Mucosa of rectum (tissue), 2 donors: Measurements from ENCODE around the gene SUPT6H.
"Not testable (repeated sequence)": the region's sequence is repeated elsewhere in the genome, so short reads cannot be mapped to it uniquely, and the experiment has no call there.

Source experiments
- H3K27ac ChIP-seq, 2 donors: one replicate each; pipeline ENCODE4 v1.7.0; 2013; ENCODE audit warnings: inconsistent platforms in 2 of 2, low read depth in 2 of 2, low read length in 2 of 2
- H3K27me3 ChIP-seq, 2 donors: one replicate each; pipeline ENCODE4 v1.7.0; 2013; ENCODE audit warnings: low read length in 2 of 2; ENCODE audit not compliant: control insufficient read depth in 2 of 2, insufficient read depth in 2 of 2
- H3K36me3 ChIP-seq, 2 donors: one replicate each; pipeline ENCODE4 v1.7.0; 2013; ENCODE audit warnings: low read length in 2 of 2; ENCODE audit not compliant: control insufficient read depth in 2 of 2, insufficient read depth in 2 of 2
- H3K4me1 ChIP-seq, 2 donors: one replicate each; pipeline ENCODE4 v1.7.0; 2013; ENCODE audit warnings: low read length in 2 of 2, mild to moderate bottlenecking in 1 of 2; ENCODE audit not compliant: control insufficient read depth in 2 of 2, insufficient read depth in 2 of 2
- H3K4me3 ChIP-seq, 2 donors: one replicate each; pipeline ENCODE4 v1.7.0; 2013; ENCODE audit warnings: low read length in 2 of 2
- H3K9ac ChIP-seq, 2 donors: one replicate each; pipeline ENCODE4 v1.7.0; 2013; ENCODE audit warnings: low read length in 2 of 2, low read depth in 1 of 2, mild to moderate bottlenecking in 1 of 2
- H3K9me3 ChIP-seq, 2 donors: one replicate each; pipeline ENCODE4 v1.7.0; 2013; ENCODE audit warnings: low read length in 2 of 2; ENCODE audit not compliant: control insufficient read depth in 2 of 2
- donor health status: healthy.
- donor health status: Normal muscosa, but diverticular disease.

Gene SUPT6H

GRCh38 chr17:28734712-28735241, 72.8 kb downstream of the SUPT6H start:
- H3K4me1 ChIP-seq = peaks cover 6 to 8% of the 10 kb centered on the region in 2 donors
- no peak overlapping the region for H3K9ac ChIP-seq
- no peaks in the 10 kb centered on the region for H3K27me3 ChIP-seq
- H3K9me3 ChIP-seq = no peaks in the 10 kb centered on the region
- H3K36me3 ChIP-seq = no peaks in the 10 kb centered on the region
- no peak overlapping the region for H3K27ac ChIP-seq
- H3K4me3 ChIP-seq = no peak overlapping the region

- no peaks in the 10 kb centered on the region for H3K9me3 ChIP-seq
- no peak overlapping the region for H3K9ac ChIP-seq
- H3K4me1 ChIP-seq = peaks cover 6 to 9% of the 10 kb centered on the region in 2 donors
- H3K27me3 ChIP-seq = no peaks in the 10 kb centered on the region
- no peaks in the 10 kb centered on the region for H3K36me3 ChIP-seq
- H3K4me3 ChIP-seq = no peak overlapping the region
- H3K27ac ChIP-seq = no peak overlapping the region
Observed at GRCh38 chr17:28735242-28735722, 73.3 kb downstream of the SUPT6H start.

DNA sequence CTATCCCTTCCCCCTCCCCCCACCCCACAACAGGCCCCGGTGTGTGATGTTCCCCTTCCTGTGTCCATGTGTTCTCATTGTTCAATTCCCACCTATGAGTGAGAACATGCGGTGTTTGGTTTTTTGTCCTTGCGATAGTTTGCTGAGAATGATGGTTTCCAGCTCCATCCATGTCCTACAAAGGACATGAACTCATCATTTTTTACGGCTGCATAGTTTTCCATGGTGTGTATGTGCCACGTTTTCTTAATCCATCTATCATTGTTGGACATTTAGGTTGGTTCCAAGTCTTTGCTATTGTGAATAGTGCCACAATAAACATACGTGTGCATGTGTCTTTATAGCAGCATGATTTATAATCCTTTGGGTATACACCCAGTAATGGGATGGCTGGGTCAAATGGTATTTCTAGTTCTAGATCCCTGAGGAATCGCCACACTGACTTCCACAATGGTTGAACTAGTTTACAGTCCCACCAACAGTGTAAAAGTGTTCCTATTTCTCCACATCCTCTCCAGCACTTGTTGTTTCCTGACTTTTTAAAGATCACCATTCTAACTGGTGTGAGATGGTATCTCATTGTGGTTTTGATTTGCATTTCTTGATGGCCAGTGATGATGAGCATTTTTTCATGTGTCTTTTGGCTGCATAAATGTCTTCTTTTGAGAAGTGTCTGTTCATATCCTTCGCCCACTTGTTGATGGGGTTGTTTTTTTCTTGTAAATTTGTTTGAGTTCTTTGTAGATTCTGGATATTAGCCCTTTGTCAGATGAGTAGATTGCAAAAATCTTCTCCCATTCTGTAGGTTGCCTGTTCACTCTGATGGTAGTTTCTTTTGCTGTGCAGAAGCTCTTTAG, 74.1 kb downstream of the SUPT6H start:
- not testable (repeated sequence) for H3K27me3 ChIP-seq, H3K9me3 ChIP-seq, H3K36me3 ChIP-seq, H3K9ac ChIP-seq, H3K4me3 ChIP-seq, H3K27ac ChIP-seq
- H3K4me1 ChIP-seq = peaks cover 10 to 16% of the 10 kb centered on the region in 2 donors

DNA sequence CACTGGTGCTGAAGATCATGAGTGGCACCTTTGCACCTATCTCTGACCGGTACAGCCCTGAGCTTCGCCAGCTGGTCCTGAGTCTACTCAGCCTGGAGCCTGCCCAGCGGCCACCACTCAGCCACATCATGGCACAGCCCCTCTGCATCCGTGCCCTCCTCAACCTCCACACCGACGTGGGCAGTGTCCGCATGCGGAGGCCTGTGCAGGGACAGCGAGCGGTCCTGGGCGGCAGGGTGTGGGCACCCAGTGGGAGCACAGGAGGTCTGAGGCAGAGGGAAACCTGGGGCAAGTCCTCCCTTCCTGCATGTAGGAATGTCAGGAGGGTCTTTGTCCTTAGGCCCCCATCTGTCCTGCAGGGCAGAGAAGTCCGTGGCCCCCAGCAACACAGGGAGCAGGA, 75.3 kb downstream of the SUPT6H start:
- Histone ChIP-seq H3K9me3 (no peaks in the 10 kb centered on the region), H3K27ac (no peak overlapping the region), H3K27me3 (no peaks in the 10 kb centered on the region), H3K4me1 (peaks cover 19 to 24% of the 10 kb centered on the region in 2 donors), H3K9ac (no peak overlapping the region), H3K36me3 (no peaks in the 10 kb centered on the region), H3K4me3 (no peak overlapping the region)

- Histone ChIP-seq H3K27ac (no peak overlapping the region), H3K36me3 (no peaks in the 10 kb centered on the region), H3K9ac (no peak overlapping the region), H3K9me3 (no peaks in the 10 kb centered on the region), H3K4me3 (no peak overlapping the region), H3K4me1 (peaks cover 25 to 32% of the 10 kb centered on the region in 2 donors), H3K27me3 (no peaks in the 10 kb centered on the region)
Observed at GRCh38 chr17:28737770-28738679, 76.0 kb downstream of the SUPT6H start.

DNA sequence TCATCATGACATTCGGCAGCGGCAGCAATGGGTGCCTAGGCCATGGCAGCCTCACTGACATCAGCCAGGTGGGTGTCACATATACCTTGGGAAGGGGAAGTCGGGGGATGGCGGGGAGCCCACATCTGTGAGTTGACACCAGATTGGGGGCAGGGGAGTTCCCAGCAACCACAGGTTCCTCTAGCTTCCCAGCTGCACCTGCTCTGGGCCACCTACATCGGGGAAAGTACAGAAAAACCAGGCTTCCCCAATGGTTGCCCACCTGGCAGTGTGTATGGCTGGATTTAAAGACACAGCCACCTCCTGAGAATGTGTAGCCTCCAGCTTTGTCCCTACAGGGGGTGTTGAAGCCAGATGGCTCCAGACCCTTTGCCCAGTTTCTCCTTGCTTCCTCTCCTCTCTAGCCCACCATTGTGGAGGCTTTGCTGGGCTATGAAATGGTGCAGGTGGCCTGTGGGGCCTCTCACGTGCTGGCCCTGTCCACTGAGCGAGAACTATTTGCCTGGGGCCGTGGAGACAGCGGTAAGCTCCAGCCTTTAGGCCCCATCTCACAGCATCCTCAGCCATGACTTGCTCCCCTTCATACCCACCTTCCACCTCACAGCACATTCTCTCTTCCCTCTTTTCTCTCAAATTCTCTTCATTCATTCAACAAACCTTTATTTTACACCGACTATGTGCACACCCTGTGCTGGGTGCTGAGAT, 76.8 kb downstream of the SUPT6H start:
- Histone ChIP-seq H3K4me1 (peaks cover 29 to 37% of the 10 kb centered on the region in 2 donors), H3K9me3 (no peaks in the 10 kb centered on the region), H3K36me3 (no peaks in the 10 kb centered on the region), H3K27ac (peak overlapping the region in 1 of 2 donors; percentile 23), H3K4me3 (no peak overlapping the region), H3K27me3 (no peaks in the 10 kb centered on the region), H3K9ac (no peak overlapping the region)

DNA sequence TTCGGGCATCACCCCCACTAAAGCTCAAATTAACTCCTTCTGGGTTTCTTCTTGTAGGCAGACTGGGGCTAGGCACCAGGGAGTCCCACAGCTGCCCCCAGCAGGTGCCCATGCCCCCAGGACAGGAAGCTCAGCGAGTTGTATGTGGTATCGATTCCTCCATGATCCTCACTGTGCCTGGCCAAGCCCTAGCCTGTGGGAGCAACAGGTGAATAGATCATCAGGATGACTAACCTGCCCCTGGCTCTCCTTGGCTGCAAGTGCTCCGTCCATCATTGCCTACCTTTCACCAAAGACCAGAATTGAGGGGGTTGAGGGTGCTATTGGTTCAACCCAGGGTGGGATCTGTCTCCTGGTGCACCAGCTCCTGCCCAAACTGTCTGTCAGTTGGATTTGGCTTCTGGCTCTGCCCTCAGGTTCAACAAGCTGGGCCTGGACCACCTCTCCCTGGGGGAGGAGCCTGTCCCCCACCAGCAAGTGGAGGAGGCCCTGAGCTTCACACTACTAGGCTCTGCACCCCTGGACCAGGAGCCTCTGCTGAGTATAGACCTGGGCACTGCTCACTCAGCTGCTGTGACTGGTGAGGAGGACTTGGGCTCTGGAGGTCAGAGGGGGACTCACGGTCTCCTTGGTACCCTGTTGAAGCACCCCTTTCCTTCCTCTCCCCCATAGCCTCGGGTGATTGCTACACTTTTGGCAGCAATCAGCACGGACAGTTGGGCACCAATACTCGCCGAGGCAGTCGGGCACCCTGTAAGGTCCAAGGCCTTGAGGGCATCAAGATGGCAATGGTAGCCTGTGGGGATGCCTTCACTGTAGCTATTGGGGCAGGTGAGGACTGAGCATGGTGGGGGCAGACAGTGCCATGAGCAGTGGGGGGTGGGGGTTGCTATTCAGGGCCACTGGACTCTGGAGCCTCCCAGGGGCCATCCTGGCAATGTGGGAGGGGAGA, 78.7 kb downstream of the SUPT6H start:
- H3K27me3 ChIP-seq = no peaks in the 10 kb centered on the region
- H3K36me3 ChIP-seq = no peaks in the 10 kb centered on the region
- H3K9ac ChIP-seq = no peak overlapping the region
- no peaks in the 10 kb centered on the region for H3K9me3 ChIP-seq
- no peak overlapping the region for H3K4me3 ChIP-seq
- peak overlapping the region in 1 of 2 donors; percentile 23 for H3K27ac ChIP-seq
- H3K4me1 ChIP-seq = peaks cover 39% of the 10 kb centered on the region in 2 donors

GRCh38 chr17:28741358-28742349, 79.6 kb downstream of the SUPT6H start:
- Histone ChIP-seq H3K4me3 (no peak overlapping the region), H3K4me1 (peaks cover 49% of the 10 kb centered on the region in 2 donors), H3K27ac (peak overlapping the region in 1 of 2 donors; percentile 32), H3K9ac (peak overlapping the region; percentile 9 to 47), H3K9me3 (no peaks in the 10 kb centered on the region), H3K36me3 (no peaks in the 10 kb centered on the region), H3K27me3 (no peaks in the 10 kb centered on the region)
